LNCaP clone FGC (cell line): Measurements from ENCODE around the gene FAM184B.

Source experiments
- DNase-seq: peaks from one replicate; pipeline ENCODE4 v3.0.0-alpha.2; 2011; ENCODE audit warnings: low read depth
- H3K4me3 ChIP-seq: 2 replicates; pipeline ENCODE4 v1.5.1; 2011; ENCODE audit warnings: mild to moderate bottlenecking, low read depth, low read length, control low read depth
- CTCF ChIP-seq: IDR thresholded peaks from 2 replicates; pipeline ENCODE4 v1.5.1; 2012; ENCODE audit warnings: mild to moderate bottlenecking; ENCODE audit not compliant: control insufficient read depth, insufficient read depth; ENCODE audit errors: extremely low read depth

Gene FAM184B

GRCh38 chr4:17657849-17658248 is 123.6 kb downstream of the FAM184B start:
- no peak overlapping the region for H3K4me3 ChIP-seq
- no peak for TF ChIP-seq CTCF
- DNase-seq, result no peak

GRCh38 chr4:17657090-17657489 is 124.3 kb downstream of the FAM184B start:
- TF ChIP-seq CTCF, result no peak
- no peak for DNase-seq
- H3K4me3 ChIP-seq, result no peak overlapping the region

- DNase-seq, result no peak
- no peak overlapping the region for H3K4me3 ChIP-seq
- no peak for TF ChIP-seq CTCF
Measured at GRCh38 chr4:17654701-17655100, 126.7 kb downstream of the FAM184B start.

GRCh38 chr4:17650406-17650805 is 131.0 kb downstream of the FAM184B start:
- H3K4me3 ChIP-seq, result no peak overlapping the region
- TF ChIP-seq CTCF, result no peak
- DNase-seq, result no peak

- H3K4me3 ChIP-seq, result no peak overlapping the region
- TF ChIP-seq CTCF, result no peak
- DNase-seq, result no peak
Measured at GRCh38 chr4:17647927-17648326, 133.5 kb downstream of the FAM184B start.

- no peak overlapping the region for H3K4me3 ChIP-seq
- DNase-seq, result no peak
- no peak for TF ChIP-seq CTCF
Measured at GRCh38 chr4:17647176-17647806, 134.1 kb downstream of the FAM184B start.

- no peak for TF ChIP-seq CTCF
- DNase-seq, result no peak
- no peak overlapping the region for H3K4me3 ChIP-seq
Measured at GRCh38 chr4:17646693-17647092, 134.7 kb downstream of the FAM184B start.
